Measurements from ENCODE around the gene FAM98B. TPM values are rescaled to one million over a fixed set of nuclear protein-coding genes. Genes with fewer than 3 reads are reported as not detected.

The FAM98B gene
- total and polyA plus RNA-seq, 9 of the 15 experiments (the other 6 are each of a cell fraction or from before 2014, with no cell fraction given), result 3.1 to 42.0 (median 9.4) TPM

DNA sequence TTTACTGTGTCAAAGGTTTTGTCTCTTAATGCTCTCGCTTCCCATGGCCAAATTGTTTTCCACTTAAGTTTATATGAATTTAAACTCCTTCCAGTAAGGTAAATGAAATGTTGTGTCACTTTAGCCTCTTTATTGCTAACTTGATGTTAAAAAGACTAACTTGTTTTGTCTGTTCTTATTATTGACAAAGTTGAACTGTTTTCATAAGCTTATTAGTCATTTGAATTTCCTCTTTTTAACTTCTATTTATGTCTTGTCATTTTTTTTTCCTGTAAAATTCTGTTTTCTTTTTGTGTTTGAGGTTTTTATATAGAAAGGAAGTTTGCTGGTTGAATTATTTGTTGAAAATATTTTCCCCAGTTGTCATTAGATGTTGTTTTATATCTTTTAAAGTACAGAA lies 25.8 kb downstream of the FAM98B start:
- no peak overlapping the region for H3K27ac ChIP-seq (ENCODE audit: extremely low read depth, low read depth, low read length)
- CTCF ChIA-PET (ENCODE audit: low intra/inter-chr PET ratio), result no interaction called here
- H3K79me2 ChIP-seq (ENCODE audit: control insufficient read depth, insufficient read depth, low read length), result no peaks in the 10 kb centered on the region
- H3K4me2 ChIP-seq (ENCODE audit: insufficient read depth, low read length), result no peak overlapping the region
- no peaks in the 10 kb centered on the region for H3K9me3 ChIP-seq (replicated peaks; ENCODE audit: control insufficient read depth, insufficient read depth, low read depth, low read length)
- no peaks in the 10 kb centered on the region for H3K4me1 ChIP-seq (replicated peaks in 1 of 2; ENCODE audit: control insufficient read depth in 2 of 2, insufficient read depth in 2 of 2, low read length in 2 of 2)
- POLR2A ChIA-PET, result no interaction called here
- in situ Hi-C loops (cut with MboI) (loop anchor here (10.0 kb wide), 1 partner anchor 215 kb away; no protein-coding TSS in a partner anchor), intact Hi-C loops (cut with micrococcal nuclease) (loop anchor here (10.0 kb wide), 1 partner anchor 85 kb away; the partner anchor contains the start of gene RASGRP1)
- 100% methylated on average over 1 of the region's 1 CpG for WGBS (ENCODE audit: insufficient coverage, low coverage, missing lambda C conversion rate)
- H3K9ac ChIP-seq (ENCODE audit: insufficient read depth in 1 of 2, low read depth in 2 of 2, low read length in 2 of 2), result no peak overlapping the region
- H3K4me3 ChIP-seq, result no peak overlapping the region
- no peak for DNase-seq (ENCODE audit: extremely low read depth in 1 of 4, low spot score in 3 of 4)
- H3K9me1 ChIP-seq (ENCODE audit: control insufficient read depth, insufficient read depth, low read length), result no peaks in the 10 kb centered on the region
- no TSS peak for BruUV-seq (replicated peaks)
- peaks cover 57% of the 10 kb centered on the region; the same call in 2 of the 3 replicates for H3K36me3 ChIP-seq (ENCODE audit: control insufficient read depth, insufficient read depth, low read length)
- no peak for ATAC-seq
- FAIRE-seq, result no peak
- no peaks in the 10 kb centered on the region for H4K20me1 ChIP-seq (replicated peaks; ENCODE audit: control insufficient read depth, insufficient read depth, low read length)
- H3K27me3 ChIP-seq (ENCODE audit: control insufficient read depth in 2 of 2, insufficient read depth in 2 of 2, low read length in 2 of 2), result no peaks in the 10 kb centered on the region
- no peak overlapping the region for H2AFZ ChIP-seq (ENCODE audit: low read depth, low read length)
- TF ChIP-seq FOXJ2 (tag; IDR thresholded peaks at IDR 0.05), result no peak
- TF ChIP-seq, protein P1, sequence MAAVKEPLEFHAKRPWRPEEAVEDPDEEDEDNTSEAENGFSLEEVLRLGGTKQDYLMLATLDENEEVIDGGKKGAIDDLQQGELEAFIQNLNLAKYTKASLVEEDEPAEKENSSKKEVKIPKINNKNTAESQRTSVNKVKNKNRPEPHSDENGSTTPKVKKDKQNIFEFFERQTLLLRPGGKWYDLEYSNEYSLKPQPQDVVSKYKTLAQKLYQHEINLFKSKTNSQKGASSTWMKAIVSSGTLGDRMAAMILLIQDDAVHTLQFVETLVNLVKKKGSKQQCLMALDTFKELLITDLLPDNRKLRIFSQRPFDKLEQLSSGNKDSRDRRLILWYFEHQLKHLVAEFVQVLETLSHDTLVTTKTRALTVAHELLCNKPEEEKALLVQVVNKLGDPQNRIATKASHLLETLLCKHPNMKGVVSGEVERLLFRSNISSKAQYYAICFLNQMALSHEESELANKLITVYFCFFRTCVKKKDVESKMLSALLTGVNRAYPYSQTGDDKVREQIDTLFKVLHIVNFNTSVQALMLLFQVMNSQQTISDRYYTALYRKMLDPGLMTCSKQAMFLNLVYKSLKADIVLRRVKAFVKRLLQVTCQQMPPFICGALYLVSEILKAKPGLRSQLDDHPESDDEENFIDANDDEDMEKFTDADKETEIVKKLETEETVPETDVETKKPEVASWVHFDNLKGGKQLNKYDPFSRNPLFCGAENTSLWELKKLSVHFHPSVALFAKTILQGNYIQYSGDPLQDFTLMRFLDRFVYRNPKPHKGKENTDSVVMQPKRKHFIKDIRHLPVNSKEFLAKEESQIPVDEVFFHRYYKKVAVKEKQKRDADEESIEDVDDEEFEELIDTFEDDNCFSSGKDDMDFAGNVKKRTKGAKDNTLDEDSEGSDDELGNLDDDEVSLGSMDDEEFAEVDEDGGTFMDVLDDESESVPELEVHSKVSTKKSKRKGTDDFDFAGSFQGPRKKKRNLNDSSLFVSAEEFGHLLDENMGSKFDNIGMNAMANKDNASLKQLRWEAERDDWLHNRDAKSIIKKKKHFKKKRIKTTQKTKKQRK (IDR thresholded peaks at IDR 0.05; ENCODE audit: borderline replicate concordance, low read depth, low read length), result no peak
- no peak for TF ChIP-seq ZNF436 (CRISPR knock-in tag; IDR thresholded peaks at IDR 0.05)
- no peak for TF ChIP-seq ESRRA (IDR thresholded peaks at IDR 0.05; ENCODE audit: borderline replicate concordance, low read depth)
- no peak for TF ChIP-seq TARDBP (IDR thresholded peaks at IDR 0.05)
- no peak for TF ChIP-seq ELF4 (CRISPR knock-in tag; IDR thresholded peaks at IDR 0.05)
- TF ChIP-seq SMARCA5 (IDR thresholded peaks at IDR 0.05), result no peak
- TF ChIP-seq TOE1 (IDR thresholded peaks at IDR 0.05; ENCODE audit: borderline replicate concordance), result no peak
- no peak for TF ChIP-seq TOE1 (CRISPR knock-in tag; IDR thresholded peaks at IDR 0.05; ENCODE audit: borderline replicate concordance, low read depth)
- no peak for TF ChIP-seq ESRRB (CRISPR knock-in tag; IDR thresholded peaks at IDR 0.05; ENCODE audit: borderline replicate concordance)
- no peak for TF ChIP-seq SNRNP70 (optimal IDR thresholded peaks at IDR 0.05; ENCODE audit: low read depth, low read length)
- TF ChIP-seq POLR2AphosphoS5 (IDR thresholded peaks at IDR 0.05; ENCODE audit: control insufficient read depth, insufficient read depth, low read depth, low read length), result no peak
- TF ChIP-seq, protein P2, sequence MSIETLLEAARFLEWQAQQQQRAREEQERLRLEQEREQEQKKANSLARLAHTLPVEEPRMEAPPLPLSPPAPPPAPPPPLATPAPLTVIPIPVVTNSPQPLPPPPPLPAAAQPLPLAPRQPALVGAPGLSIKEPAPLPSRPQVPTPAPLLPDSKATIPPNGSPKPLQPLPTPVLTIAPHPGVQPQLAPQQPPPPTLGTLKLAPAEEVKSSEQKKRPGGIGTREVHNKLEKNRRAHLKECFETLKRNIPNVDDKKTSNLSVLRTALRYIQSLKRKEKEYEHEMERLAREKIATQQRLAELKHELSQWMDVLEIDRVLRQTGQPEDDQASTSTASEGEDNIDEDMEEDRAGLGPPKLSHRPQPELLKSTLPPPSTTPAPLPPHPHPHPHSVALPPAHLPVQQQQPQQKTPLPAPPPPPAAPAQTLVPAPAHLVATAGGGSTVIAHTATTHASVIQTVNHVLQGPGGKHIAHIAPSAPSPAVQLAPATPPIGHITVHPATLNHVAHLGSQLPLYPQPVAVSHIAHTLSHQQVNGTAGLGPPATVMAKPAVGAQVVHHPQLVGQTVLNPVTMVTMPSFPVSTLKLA (conservative IDR thresholded peaks at IDR 0.05), result no peak
- TF ChIP-seq, protein P3, sequence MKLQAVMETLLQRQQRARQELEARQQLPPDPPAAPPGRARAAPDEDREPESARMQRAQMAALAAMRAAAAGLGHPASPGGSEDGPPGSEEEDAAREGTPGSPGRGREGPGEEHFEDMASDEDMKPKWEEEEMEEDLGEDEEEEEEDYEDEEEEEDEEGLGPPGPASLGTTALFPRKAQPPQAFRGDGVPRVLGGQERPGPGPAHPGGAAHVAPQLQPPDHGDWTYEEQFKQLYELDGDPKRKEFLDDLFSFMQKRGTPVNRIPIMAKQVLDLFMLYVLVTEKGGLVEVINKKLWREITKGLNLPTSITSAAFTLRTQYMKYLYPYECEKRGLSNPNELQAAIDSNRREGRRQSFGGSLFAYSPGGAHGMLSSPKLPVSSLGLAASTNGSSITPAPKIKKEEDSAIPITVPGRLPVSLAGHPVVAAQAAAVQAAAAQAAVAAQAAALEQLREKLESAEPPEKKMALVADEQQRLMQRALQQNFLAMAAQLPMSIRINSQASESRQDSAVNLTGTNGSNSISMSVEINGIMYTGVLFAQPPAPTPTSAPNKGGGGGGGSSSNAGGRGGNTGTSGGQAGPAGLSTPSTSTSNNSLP (IDR thresholded peaks at IDR 0.05; ENCODE audit: borderline replicate concordance, low read depth, low read length), result no peak
